Left ventricle myocardium superior (tissue), 1 donor: ENCODE data around the gene GAREM2. TPM values are rescaled to one million over a fixed set of nuclear protein-coding genes. Genes with fewer than 3 reads are reported as not detected.

Experiments used
- ATAC-seq: fragments of 200-7000 bp; cut with Tn5 transposase; one replicate; pipeline ENCODE4 v1.9.1; 2020; ENCODE audit warnings: mild to moderate bottlenecking, moderate library complexity
- DNase-seq: peaks from one replicate; pipeline ENCODE4 v3.0.0-alpha.2; 2020
- intact Hi-C: fragments of 100-400 bp; cut with micrococcal nuclease; formaldehyde crosslinking; loops from one replicate; pipeline ENCODE4 v1.11.0; 2022
- total RNA-seq: library from RNA; stranded (reverse); fragmentation: NEBNext Ultra II Directional; extraction: Animal tissue kit (Norgen Biotek cat#: 25700); gene quantifications from one replicate; pipeline ENCODE4 v1.2.1, GENCODE V29; 2021
- donor health status: DM: no; HTN: yes; CAD: no; lungs with severe emphysema.

Gene GAREM2
- total RNA-seq, 1 donor from 2014 or later, result 3.6 TPM

DNA sequence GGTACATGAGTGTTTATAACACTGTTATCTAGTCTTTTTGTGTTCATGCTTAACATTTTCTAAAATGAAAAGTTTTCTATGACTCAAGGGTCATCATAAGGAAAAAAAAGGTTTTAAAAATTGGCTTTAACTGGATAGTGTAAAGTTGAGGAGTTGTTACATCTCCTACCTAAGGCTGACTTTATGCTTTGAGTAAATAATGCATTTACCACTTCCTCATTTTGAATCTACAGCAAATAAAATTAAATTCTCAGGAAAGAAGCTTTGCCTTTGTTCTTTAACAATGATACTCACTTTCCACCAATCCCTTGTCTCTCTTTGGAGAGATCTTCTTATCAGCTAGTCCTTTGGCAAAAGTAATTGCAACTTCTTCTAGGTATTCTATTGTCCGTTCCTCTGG is 41.9 kb downstream of the GAREM2 start:
- intact Hi-C loops, result no loop called here
- ATAC-seq (no peak), DNase-seq (no peak)

DNA sequence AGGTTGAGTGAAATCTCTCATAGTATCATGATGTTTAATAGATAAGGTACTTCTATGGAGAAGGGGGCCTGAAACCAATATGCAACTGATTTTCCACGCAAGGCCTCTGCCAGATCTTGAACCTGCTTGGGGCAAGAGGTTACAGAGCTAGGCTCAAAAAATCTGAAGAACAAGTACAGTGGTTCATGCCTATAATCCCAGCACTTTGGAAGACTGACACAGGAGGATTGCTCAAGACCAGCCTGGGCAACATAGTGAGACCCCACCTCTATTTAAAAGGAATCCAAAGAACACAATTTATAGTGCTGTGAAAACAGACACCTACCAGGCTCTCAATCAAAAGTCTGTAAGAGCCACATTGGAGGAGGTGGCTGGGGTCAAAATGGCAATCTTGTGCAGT is 42.9 kb downstream of the GAREM2 start:
- intact Hi-C loops, result no loop called here
- DNase-seq, result no peak
- ATAC-seq, result no peak

DNA sequence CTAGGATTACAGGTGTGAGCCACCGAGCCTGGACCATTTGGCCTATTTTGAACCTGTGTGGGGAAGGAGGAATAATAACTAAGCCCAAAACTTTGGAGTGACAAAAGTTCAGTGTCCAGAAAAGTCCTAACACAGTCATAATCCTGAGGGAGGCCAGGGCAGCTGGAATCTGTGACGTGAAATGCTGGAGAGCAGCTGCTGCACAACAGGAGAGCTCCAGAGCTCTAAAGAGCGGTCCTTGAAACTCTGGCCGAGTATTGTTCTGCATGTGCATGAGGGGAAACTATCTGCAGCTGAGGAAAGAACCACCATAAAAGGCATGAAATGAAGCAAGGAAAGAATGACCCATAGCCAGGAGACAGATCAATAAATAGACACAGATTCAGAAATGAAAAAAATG is 43.7 kb downstream of the GAREM2 start:
- intact Hi-C loops, result no loop called here
- DNase-seq (no peak), ATAC-seq (no peak)

DNA sequence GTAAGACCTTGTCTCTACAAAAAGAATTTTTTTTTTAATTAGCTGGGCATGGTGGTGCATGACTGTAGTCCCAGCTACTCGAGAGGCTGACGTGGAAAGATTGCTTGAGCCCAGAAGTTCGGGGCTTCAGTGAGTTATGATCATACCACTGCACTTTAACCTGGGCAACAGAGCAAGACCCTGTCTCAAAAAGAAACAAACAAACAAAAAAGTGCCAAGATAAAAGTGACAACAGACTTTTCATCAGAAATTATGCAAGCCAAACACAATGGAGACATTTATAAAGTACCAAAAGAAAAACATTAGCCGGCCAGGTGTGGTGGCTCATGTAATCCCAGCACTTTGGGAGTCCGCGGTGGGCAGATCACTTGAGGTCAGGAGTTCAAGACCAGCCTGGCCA is 44.8 kb downstream of the GAREM2 start:
- DNase-seq, result no peak
- intact Hi-C loops, result no loop called here
- no peak for ATAC-seq

DNA sequence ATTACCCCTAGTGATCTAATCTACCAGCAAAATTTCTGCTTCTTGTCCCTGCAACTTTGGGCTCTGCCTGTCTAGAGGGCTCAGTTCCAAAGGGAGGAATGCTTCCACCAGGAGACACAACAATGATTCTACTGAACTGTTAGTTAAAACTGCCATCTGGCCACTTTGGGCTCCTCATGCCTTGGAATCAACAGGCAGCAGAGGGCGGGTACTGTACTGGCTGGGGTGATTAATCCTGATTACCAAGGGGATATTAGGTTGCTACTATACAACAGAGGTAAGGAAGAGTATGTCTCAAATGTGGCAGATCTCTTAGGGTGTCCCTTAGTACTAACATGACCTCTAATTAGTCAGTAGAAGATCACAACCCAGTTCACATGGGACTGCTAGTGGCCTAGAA is 50.1 kb downstream of the GAREM2 start:
- intact Hi-C loops, result no loop called here

DNA sequence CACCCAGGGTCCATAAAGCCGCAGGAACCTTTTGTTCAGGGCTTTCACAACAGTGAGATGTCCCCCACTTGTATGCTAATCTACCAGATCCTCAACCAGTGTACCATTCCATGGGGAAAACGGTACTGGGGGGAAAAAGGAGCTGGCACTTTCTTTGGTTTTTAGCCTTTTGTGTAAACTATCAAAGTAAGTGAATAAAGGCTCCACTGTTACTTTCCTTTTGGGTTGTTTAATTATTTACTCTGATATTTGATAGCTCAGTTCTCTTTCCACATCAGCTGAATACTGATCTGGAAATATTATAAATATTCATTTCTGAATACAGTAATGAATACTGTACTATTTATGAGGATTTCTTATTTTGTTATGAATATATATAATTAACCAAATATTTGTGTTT is 51.2 kb downstream of the GAREM2 start:
- intact Hi-C loops, result no loop called here

More for the DNA sequence above, 50.1 kb downstream of the GAREM2 start:
- ATAC-seq (peak; percentile 14), DNase-seq (no peak)

DNA sequence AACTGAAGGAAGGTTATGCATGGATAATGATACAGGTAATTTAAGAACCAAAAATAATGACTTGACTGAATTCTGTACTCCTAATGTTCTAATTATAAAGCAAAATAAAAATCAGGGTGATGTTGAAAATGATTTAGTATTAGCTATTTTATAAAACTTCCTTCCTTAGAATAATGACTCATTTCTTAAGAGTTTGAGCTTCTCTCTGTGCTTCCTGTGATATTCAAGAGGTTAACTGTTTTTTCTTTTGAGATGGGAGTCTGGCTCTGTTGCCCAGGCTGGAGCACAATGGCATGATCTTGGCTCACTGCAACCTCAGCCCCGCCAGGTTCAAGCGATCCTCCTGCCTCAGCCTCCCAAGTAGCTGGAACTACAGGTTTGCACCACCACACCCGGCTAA is 56.7 kb downstream of the GAREM2 start:
- ATAC-seq, result no peak
- intact Hi-C loops, result no loop called here
- no peak for DNase-seq

More for the DNA sequence above, 51.2 kb downstream of the GAREM2 start:
- DNase-seq (no peak), ATAC-seq (no peak)

DNA sequence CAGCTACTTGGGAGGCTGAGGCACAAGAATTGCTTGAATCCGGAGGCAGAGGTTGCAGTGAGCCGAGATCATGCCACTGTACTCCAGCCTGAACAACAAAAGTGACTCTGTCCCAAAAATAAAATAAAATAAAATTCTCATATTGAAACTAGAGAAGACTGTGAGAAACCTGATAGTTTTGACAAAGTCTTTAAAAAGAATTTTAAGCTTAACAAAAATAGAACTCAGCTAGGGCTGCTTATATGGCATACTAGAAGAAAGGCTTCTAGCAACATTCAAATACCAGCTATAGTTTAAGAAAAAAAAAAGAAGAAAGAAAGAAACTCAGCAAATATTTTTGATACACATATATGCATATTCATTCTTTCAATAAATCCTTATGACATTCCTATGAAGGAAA is 57.9 kb downstream of the GAREM2 start:
- DNase-seq, result no peak
- no peak for ATAC-seq
- intact Hi-C loops, result no loop called here

DNA sequence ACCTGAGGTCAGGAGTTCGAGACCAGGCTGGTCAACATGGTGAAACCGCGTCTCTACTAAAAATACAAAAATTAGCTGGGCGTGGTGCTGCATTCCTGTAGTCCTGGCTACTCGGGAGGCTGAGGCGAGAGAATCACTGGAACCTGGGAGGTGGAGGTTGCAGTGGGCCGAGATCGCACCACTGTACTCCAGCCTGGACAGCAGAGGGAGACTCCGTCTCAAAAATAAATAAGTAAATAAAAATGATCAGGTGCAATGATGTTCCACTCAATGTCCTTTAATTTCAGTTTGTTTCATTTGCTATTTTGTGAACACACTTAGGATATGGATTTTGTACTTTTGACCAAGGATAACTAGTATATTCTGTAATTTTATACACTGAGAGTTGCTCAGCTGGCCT is 62.2 kb downstream of the GAREM2 start:
- DNase-seq, result no peak
- ATAC-seq, result no peak
- intact Hi-C loops, result no loop called here

DNA sequence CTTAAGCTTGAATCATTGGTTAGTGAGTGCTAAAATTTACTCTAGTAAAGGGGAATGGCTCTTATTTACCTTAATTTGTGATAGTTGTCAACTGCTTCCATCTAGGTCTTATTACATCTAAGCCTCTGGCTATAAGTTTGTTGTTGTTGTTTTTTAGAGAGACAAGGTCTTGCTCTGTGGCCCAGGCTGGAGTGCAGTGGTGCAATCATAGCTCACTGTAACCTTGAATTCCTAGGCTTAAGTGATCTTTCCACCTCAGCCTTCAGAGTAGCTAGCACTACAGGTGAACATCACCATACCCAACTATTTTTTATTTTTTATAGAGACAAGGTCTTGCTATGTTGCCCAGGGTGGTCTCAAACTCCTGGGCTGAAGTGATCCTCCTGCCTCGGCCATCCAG is 65.0 kb downstream of the GAREM2 start:
- no peak for DNase-seq
- no peak for ATAC-seq
- intact Hi-C loops, result no loop called here

DNA sequence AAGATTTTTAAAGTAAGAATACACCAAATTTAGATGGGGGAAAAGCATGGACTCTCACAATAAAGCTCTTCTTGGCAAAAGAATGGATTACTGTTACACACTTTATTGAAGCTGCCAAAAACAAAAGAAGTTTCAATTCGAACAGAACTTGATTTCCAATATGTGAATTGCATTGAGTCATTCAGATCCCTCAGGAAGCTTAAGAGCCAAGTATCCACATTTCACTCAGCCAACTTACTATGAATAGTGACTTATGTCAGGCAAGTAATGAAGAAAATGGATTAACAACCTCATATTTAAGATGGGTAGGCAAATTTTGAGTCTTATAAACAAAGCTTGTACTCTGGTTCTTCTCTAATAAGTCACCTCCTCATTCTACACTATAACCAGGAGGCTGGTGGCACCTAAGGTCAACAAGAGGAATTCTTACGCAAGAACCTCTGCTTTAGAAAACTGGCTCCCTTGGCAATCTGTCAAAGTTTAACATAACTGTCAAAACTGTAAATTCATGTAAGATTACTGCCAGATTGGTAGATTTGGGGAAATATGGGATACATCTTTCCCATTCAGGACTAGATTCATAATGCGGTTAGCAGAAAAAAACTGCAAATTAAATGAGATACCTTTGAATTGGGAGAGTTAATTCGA is 65.5 kb downstream of the GAREM2 start:
- intact Hi-C loops, result no loop called here
- no peak for ATAC-seq
- DNase-seq, result no peak

Other genes with a start within 250 kb of the GAREM2 start
- 3.1 TPM for gene KIF3C, start 190.6 kb upstream of the GAREM2 start, total RNA-seq
- 101 TPM for gene RAB10, start 139.0 kb upstream of the GAREM2 start, total RNA-seq
- 800 TPM for gene HADHA, start 71.5 kb downstream of the GAREM2 start, total RNA-seq
- gene HADHB, start 71.9 kb downstream of the GAREM2 start, total RNA-seq, result 1,919 TPM
- gene SELENOI, start 173.1 kb downstream of the GAREM2 start, total RNA-seq, result 14.5 TPM
- gene ADGRF3, start 173.7 kb downstream of the GAREM2 start, total RNA-seq, result not detected
- not detected for gene DRC1, start 228.8 kb downstream of the GAREM2 start, total RNA-seq